Dedifferentiated amniotic fluid mesenchymal stem cell (primary cell): Measurements from ENCODE around the gene UBE2O.

ENCODE experiments used
- DNase-seq: peaks from one replicate; pipeline ENCODE4 v3.0.0-alpha.2; 2016; ENCODE audit errors: extremely low spot score

The UBE2O gene

GRCh38 chr17:76452660-76453430 lies at the start of gene UBE2O:
UBE2O (minus strand) TSS chr17:76453152; CDS start chr17:76453141, 11 bp downstream.
- DNase-seq = peak; percentile 85

- DNase-seq = no peak
These were observed 48.9 kb upstream of the UBE2O start for GRCh38 chr17:76501827-76502307.

GRCh38 chr17:76501018-76501826 lies 48.3 kb upstream of the UBE2O start, which contains the start of gene RHBDF2:
RHBDF2 (minus strand) TSS chr17:76501423; CDS start chr17:76481524, 19,899 bp downstream.
- peak; percentile 38 for DNase-seq

- no peak for DNase-seq
These were observed 47.7 kb upstream of the UBE2O start for GRCh38 chr17:76500747-76501017.

- no peak for DNase-seq
These were observed 47.3 kb upstream of the UBE2O start for GRCh38 chr17:76500074-76500746.

GRCh38 chr17:76499267-76499667 lies 46.3 kb upstream of the UBE2O start:
- no peak for DNase-seq

GRCh38 chr17:76498876-76499251 lies 45.9 kb upstream of the UBE2O start:
- no peak for DNase-seq

GRCh38 chr17:76497979-76498875 lies 45.3 kb upstream of the UBE2O start:
- peak; percentile 43 for DNase-seq

GRCh38 chr17:76497699-76497978 lies 44.7 kb upstream of the UBE2O start:
- no peak for DNase-seq

- DNase-seq = no peak
These were observed 43.5 kb upstream of the UBE2O start for GRCh38 chr17:76496464-76496863.

GRCh38 chr17:76495663-76496400 lies 42.9 kb upstream of the UBE2O start:
- DNase-seq = no peak

GRCh38 chr17:76493505-76494167 lies 40.7 kb upstream of the UBE2O start:
- DNase-seq = no peak

- DNase-seq = peak; percentile 61
These were observed 40.1 kb upstream of the UBE2O start for GRCh38 chr17:76492989-76493501.

GRCh38 chr17:76492123-76492988 lies 39.4 kb upstream of the UBE2O start:
- no peak for DNase-seq

GRCh38 chr17:76491271-76492122 lies 38.5 kb upstream of the UBE2O start:
- DNase-seq = no peak

- no peak for DNase-seq
These were observed 37.3 kb upstream of the UBE2O start for GRCh38 chr17:76490112-76490710.

GRCh38 chr17:76487451-76488192 lies 34.7 kb upstream of the UBE2O start:
- no peak for DNase-seq
